DOHH2 (cell line): Measurements from ENCODE around the gene TNFSF4.

Experiments used
- CTCF ChIP-seq: fragments of 200-600 bp; sonication (generic); IDR thresholded peaks from one replicate; pipeline ENCODE4 v1.5.1; 2014; ENCODE audit warnings: antibody characterized with exemption, mild to moderate bottlenecking, low read depth, low read length; ENCODE audit not compliant: poor library complexity, severe bottlenecking
- EZH2phosphoT487 ChIP-seq: fragments of 200-600 bp; sonication (generic); IDR thresholded peaks from 2 replicates; pipeline ENCODE4 v1.6.1; 2017; ENCODE audit warnings: borderline replicate concordance, mild to moderate bottlenecking, antibody characterized with exemption, low read length, moderate library complexity, mixed read lengths

- TF ChIP-seq CTCF = no peak
- TF ChIP-seq EZH2phosphoT487 = no peak
Observed at GRCh38 chr1:173153503-173153902, 53.6 kb downstream of the TNFSF4 start.
